ENCODE measurements around the gene LRIG1. TPM values are rescaled to one million over a fixed set of nuclear protein-coding genes. Genes with fewer than 3 reads are reported as not detected.

Gene LRIG1
- total and polyA plus RNA-seq, 7 donors = 4.2 to 226 (median 150) TPM

- Histone ChIP-seq H3K4me3 (no peak overlapping the region), H3K27me3 (no peaks in the 10 kb centered on the region), H3K27ac (peak overlapping the region in 3 of 4 donors; percentile 77 to 95 (median 89)), H3K9me3 (no peaks in the 10 kb centered on the region), H3K4me1 (peaks cover 0 to 98% (median 87%) of the 10 kb centered on the region in 4 donors), H3K36me3 (peaks cover 0 to 6% (median 0%) of the 10 kb centered on the region in 4 donors)
- TF ChIP-seq POLR2AphosphoS5 (IDR thresholded peaks at IDR 0.05) (peak in 1 of 4 donors; percentile 50), POLR2A (IDR thresholded peaks at IDR 0.05) (no peak)
- no peak for DNase-seq
- intact Hi-C loops (cut with DNase I) = no loop called here
- 89% methylated on average over 6 of the region's 6 CpGs for whole genome bisulfite sequencing, 2 donors
Observed at GRCh38 chr3:66435989-66436388, 64.8 kb downstream of the LRIG1 start.

- Histone ChIP-seq H3K36me3 (peaks cover 0 to 6% (median 0%) of the 10 kb centered on the region in 4 donors), H3K27me3 (no peaks in the 10 kb centered on the region), H3K9me3 (no peaks in the 10 kb centered on the region), H3K27ac (peak overlapping the region in 3 of 4 donors; percentile 77 to 95 (median 89)), H3K4me3 (no peak overlapping the region), H3K4me1 (peaks cover 0 to 98% (median 87%) of the 10 kb centered on the region in 4 donors)
- WGBS, 2 donors = 78 to 79% methylated on average over 7 of the region's 7 CpGs
- TF ChIP-seq EP300 (IDR thresholded peaks at IDR 0.05) (no peak), CTCF (IDR thresholded peaks at IDR 0.05) (no peak), POLR2A (IDR thresholded peaks at IDR 0.05) (no peak), POLR2AphosphoS5 (IDR thresholded peaks at IDR 0.05) (no peak)
- intact Hi-C loops (cut with DNase I) = no loop called here
- no peak for DNase-seq
Observed at GRCh38 chr3:66434726-66435125, 66.1 kb downstream of the LRIG1 start.

- no peak for DNase-seq
- no peak overlapping the region for H3K4me3 ChIP-seq
- intact Hi-C loops (cut with DNase I) = no loop called here
- peaks cover 0 to 98% (median 86%) of the 10 kb centered on the region in 4 donors for H3K4me1 ChIP-seq
- H3K27me3 ChIP-seq = no peaks in the 10 kb centered on the region
- TF ChIP-seq EP300 (IDR thresholded peaks at IDR 0.05) = no peak
- TF ChIP-seq POLR2A (IDR thresholded peaks at IDR 0.05) = no peak
- no peak for TF ChIP-seq POLR2AphosphoS5 (IDR thresholded peaks at IDR 0.05)
- no peak for TF ChIP-seq CTCF (IDR thresholded peaks at IDR 0.05)
- peaks cover 0 to 6% (median 0%) of the 10 kb centered on the region in 4 donors for H3K36me3 ChIP-seq
- peak overlapping the region; percentile 17 to 95 (median 86) for H3K27ac ChIP-seq
- H3K9me3 ChIP-seq = no peaks in the 10 kb centered on the region
- WGBS, 2 donors = 26 to 46% methylated on average over 4 of the region's 4 CpGs
Observed at GRCh38 chr3:66433522-66433782, 67.4 kb downstream of the LRIG1 start.

GRCh38 chr3:66432767-66433521, 67.9 kb downstream of the LRIG1 start:
- Histone ChIP-seq H3K27ac (peak overlapping the region; percentile 17 to 95 (median 86)), H3K36me3 (peaks cover 0 to 6% (median 0%) of the 10 kb centered on the region in 4 donors), H3K27me3 (no peaks in the 10 kb centered on the region), H3K4me3 (no peak overlapping the region), H3K9me3 (no peaks in the 10 kb centered on the region), H3K4me1 (peaks cover 0 to 98% (median 86%) of the 10 kb centered on the region in 4 donors)
- intact Hi-C loops (cut with DNase I) = no loop called here
- peak; percentile 66 for DNase-seq
- 86 to 93% methylated on average over 9 of the region's 9 CpGs for WGBS, 2 donors
- TF ChIP-seq EP300 (IDR thresholded peaks at IDR 0.05) (no peak), CTCF (IDR thresholded peaks at IDR 0.05) (no peak), POLR2AphosphoS5 (IDR thresholded peaks at IDR 0.05) (no peak), POLR2A (IDR thresholded peaks at IDR 0.05) (no peak)

- DNase-seq = no peak
- TF ChIP-seq EP300 (IDR thresholded peaks at IDR 0.05) = no peak
- no peak for TF ChIP-seq POLR2A (IDR thresholded peaks at IDR 0.05)
- no peak for TF ChIP-seq CTCF (IDR thresholded peaks at IDR 0.05)
- no peak for TF ChIP-seq POLR2AphosphoS5 (IDR thresholded peaks at IDR 0.05)
- peak overlapping the region; percentile 14 to 95 (median 86) for H3K27ac ChIP-seq
- no peak overlapping the region for H3K4me3 ChIP-seq
- no peaks in the 10 kb centered on the region for H3K9me3 ChIP-seq
- peaks cover 0 to 6% (median 0%) of the 10 kb centered on the region in 4 donors for H3K36me3 ChIP-seq
- WGBS, 2 donors = 83 to 91% methylated on average over 11 of the region's 11 CpGs
- H3K27me3 ChIP-seq = no peaks in the 10 kb centered on the region
- intact Hi-C loops (cut with DNase I) = no loop called here
- peaks cover 0 to 98% (median 86%) of the 10 kb centered on the region in 4 donors for H3K4me1 ChIP-seq
Observed at GRCh38 chr3:66432041-66432766, 68.6 kb downstream of the LRIG1 start.

All from sigmoid colon (tissue), 7 donors.